ENCODE results near the gene ZC3H12A.

ZC3H12A gene

GRCh38 chr1:37452416-37452815 is 22.0 kb upstream of the ZC3H12A start:
- H3K4me3 ChIP-seq (ENCODE audit: low read length, poor library complexity, severe bottlenecking) = no peak overlapping the region
- H3K79me2 ChIP-seq (ENCODE audit: insufficient read depth, low read length) = no peaks in the 10 kb centered on the region
- H3K4me2 ChIP-seq (ENCODE audit: low read depth, low read length, poor library complexity, severe bottlenecking) = no peak overlapping the region
- H3K27me3 ChIP-seq (ENCODE audit: insufficient read depth, low read length, poor library complexity, severe bottlenecking) = no peaks in the 10 kb centered on the region
- no peaks in the 10 kb centered on the region for H3K9me2 ChIP-seq (replicated peaks; ENCODE audit: low read depth, low read length)
- H3K9ac ChIP-seq (ENCODE audit: low read depth, low read length, poor library complexity, severe bottlenecking) = no peak overlapping the region
- H3K36me3 ChIP-seq (ENCODE audit: insufficient read depth, low read length) = no peaks in the 10 kb centered on the region
- no peaks in the 10 kb centered on the region for H3K9me3 ChIP-seq (ENCODE audit: insufficient read depth, low read depth, low read length)
- TF ChIP-seq EZH2phosphoT487 (IDR thresholded peaks at IDR 0.05; ENCODE audit: borderline replicate concordance) = no peak
- no peak for TF ChIP-seq CTCF (conservative IDR thresholded peaks at IDR 0.05; ENCODE audit: low read length)
- H3F3A ChIP-seq (ENCODE audit: low read depth) = no peaks in the 10 kb centered on the region
- peaks cover 11% of the 10 kb centered on the region for H3K4me1 ChIP-seq (ENCODE audit: insufficient read depth, low read length, poor library complexity, severe bottlenecking)
- no peaks in the 10 kb centered on the region for H4K20me1 ChIP-seq (ENCODE audit: insufficient read depth, low read length, poor library complexity, severe bottlenecking)
- H2AFZ ChIP-seq (ENCODE audit: low read length) = no peak overlapping the region

GRCh38 chr1:37453647-37454046 is 20.7 kb upstream of the ZC3H12A start:
- no peaks in the 10 kb centered on the region for H3K9me2 ChIP-seq (replicated peaks; ENCODE audit: low read depth, low read length)
- H3K9ac ChIP-seq (ENCODE audit: low read depth, low read length, poor library complexity, severe bottlenecking) = no peak overlapping the region
- no peak overlapping the region for H3K4me3 ChIP-seq (ENCODE audit: low read length, poor library complexity, severe bottlenecking)
- TF ChIP-seq EZH2phosphoT487 (IDR thresholded peaks at IDR 0.05; ENCODE audit: borderline replicate concordance) (no peak), CTCF (conservative IDR thresholded peaks at IDR 0.05; ENCODE audit: low read length) (no peak)
- no peaks in the 10 kb centered on the region for H3F3A ChIP-seq (ENCODE audit: low read depth)
- no peak overlapping the region for H2AFZ ChIP-seq (ENCODE audit: low read length)
- H3K4me2 ChIP-seq (ENCODE audit: low read depth, low read length, poor library complexity, severe bottlenecking) = no peak overlapping the region
- no peaks in the 10 kb centered on the region for H3K27me3 ChIP-seq (ENCODE audit: insufficient read depth, low read length, poor library complexity, severe bottlenecking)
- no peaks in the 10 kb centered on the region for H3K79me2 ChIP-seq (ENCODE audit: insufficient read depth, low read length)
- no peaks in the 10 kb centered on the region for H4K20me1 ChIP-seq (ENCODE audit: insufficient read depth, low read length, poor library complexity, severe bottlenecking)
- H3K36me3 ChIP-seq (ENCODE audit: insufficient read depth, low read length) = no peaks in the 10 kb centered on the region
- H3K9me3 ChIP-seq (ENCODE audit: insufficient read depth, low read depth, low read length) = no peaks in the 10 kb centered on the region
- peaks cover 11% of the 10 kb centered on the region for H3K4me1 ChIP-seq (ENCODE audit: insufficient read depth, low read length, poor library complexity, severe bottlenecking)

- TF ChIP-seq CTCF (conservative IDR thresholded peaks at IDR 0.05; ENCODE audit: low read length) (no peak), EZH2phosphoT487 (IDR thresholded peaks at IDR 0.05; ENCODE audit: borderline replicate concordance) (no peak)
- Histone ChIP-seq H2AFZ (ENCODE audit: low read length) (no peak overlapping the region), H3K4me2 (ENCODE audit: low read depth, low read length, poor library complexity, severe bottlenecking) (no peak overlapping the region), H3K4me1 (ENCODE audit: insufficient read depth, low read length, poor library complexity, severe bottlenecking) (no peaks in the 10 kb centered on the region), H3K36me3 (ENCODE audit: insufficient read depth, low read length) (no peaks in the 10 kb centered on the region), H4K20me1 (ENCODE audit: insufficient read depth, low read length, poor library complexity, severe bottlenecking) (no peaks in the 10 kb centered on the region), H3K79me2 (ENCODE audit: insufficient read depth, low read length) (no peaks in the 10 kb centered on the region), H3K9me3 (ENCODE audit: insufficient read depth, low read depth, low read length) (no peaks in the 10 kb centered on the region), H3F3A (ENCODE audit: low read depth) (no peaks in the 10 kb centered on the region), H3K27me3 (ENCODE audit: insufficient read depth, low read length, poor library complexity, severe bottlenecking) (no peaks in the 10 kb centered on the region), H3K9me2 (replicated peaks; ENCODE audit: low read depth, low read length) (no peaks in the 10 kb centered on the region), H3K9ac (ENCODE audit: low read depth, low read length, poor library complexity, severe bottlenecking) (no peak overlapping the region), H3K4me3 (ENCODE audit: low read length, poor library complexity, severe bottlenecking) (no peak overlapping the region)
Measured at GRCh38 chr1:37455516-37455915, 18.9 kb upstream of the ZC3H12A start.
